GM12891 (cell line): ENCODE results near the gene ZNF697.

ENCODE experiments used
- PAX5 ChIP-seq: IDR thresholded peaks from 2 replicates; pipeline ENCODE4 v1.6.1; 2011; ENCODE audit warnings: low read length, moderate library complexity, mild to moderate bottlenecking; ENCODE audit not compliant: insufficient read depth, severe bottlenecking
- POLR2A ChIP-seq: IDR thresholded peaks from 2 replicates; pipeline ENCODE4 v1.6.1; 2011; ENCODE audit warnings: low read depth, low read length, control low read depth
- POLR2AphosphoS5 ChIP-seq: IDR thresholded peaks from 2 replicates; pipeline ENCODE4 v1.6.1; 2011; ENCODE audit warnings: low read depth, low read length, control low read depth
- POU2F2 ChIP-seq: IDR thresholded peaks from 2 replicates; pipeline ENCODE4 v1.6.1; 2011; ENCODE audit warnings: low read depth, mild to moderate bottlenecking, control low read depth, low read length, moderate library complexity
- SPI1 ChIP-seq: IDR thresholded peaks from 2 replicates; pipeline ENCODE4 v1.6.1; 2011; ENCODE audit warnings: low read depth, low read length, control low read depth
- TAF1 ChIP-seq: IDR thresholded peaks from 2 replicates; pipeline ENCODE4 v1.6.1; 2011; ENCODE audit warnings: low read depth, low read length, control low read depth

- TF ChIP-seq PAX5 (no peak), POLR2AphosphoS5 (no peak), POLR2A (no peak), TAF1 (no peak), SPI1 (no peak), POU2F2 (no peak)
Measured at GRCh38 chr1:119634016-119634415, 14.1 kb downstream of the ZNF697 start.
